Neuronal stem cell (in vitro differentiated cells): ENCODE results near the gene HSD17B7.

Experiments used
- DNase-seq: peaks from one replicate; pipeline ENCODE4 v3.0.0-alpha.2; 2013; ENCODE audit warnings: low spot score
- H2AFZ ChIP-seq: one replicate; pipeline ENCODE4 v1.6.1; 2013; ENCODE audit warnings: mild to moderate bottlenecking, low read length, inconsistent platforms
- H2AK5ac ChIP-seq: 2 replicates; pipeline ENCODE4 v1.6.1; 2013; ENCODE audit warnings: low read depth, mild to moderate bottlenecking, inconsistent platforms, low read length, moderate library complexity, mixed read lengths
- H2BK120ac ChIP-seq: 2 replicates; pipeline ENCODE4 v1.6.1; 2013; ENCODE audit warnings: low read depth, mild to moderate bottlenecking, inconsistent platforms, low read length, moderate library complexity, mixed read lengths
- H2BK12ac ChIP-seq: one replicate; pipeline ENCODE4 v1.6.1; 2013; ENCODE audit warnings: low read length, inconsistent platforms
- H2BK15ac ChIP-seq: 2 replicates; pipeline ENCODE4 v1.6.1; 2013; ENCODE audit warnings: mild to moderate bottlenecking, low read length, inconsistent platforms, mixed read lengths
- H2BK5ac ChIP-seq: one replicate; pipeline ENCODE4 v1.6.1; 2013; ENCODE audit warnings: inconsistent platforms, mild to moderate bottlenecking, low read length, moderate library complexity
- H3K14ac ChIP-seq: one replicate; pipeline ENCODE4 v1.6.1; 2013; ENCODE audit warnings: low read length, inconsistent platforms
- H3K18ac ChIP-seq: 2 replicates; pipeline ENCODE4 v1.6.1; 2013; ENCODE audit warnings: low read length, inconsistent platforms
- H3K23ac ChIP-seq: 2 replicates; pipeline ENCODE4 v1.6.1; 2013; ENCODE audit warnings: low read depth, mild to moderate bottlenecking, mixed read lengths, low read length, inconsistent platforms; ENCODE audit not compliant: poor library complexity
- H3K27ac ChIP-seq: replicated peaks from 3 replicates; pipeline ENCODE4 v1.5.1; 2013; ENCODE audit warnings: low read length, inconsistent platforms
- H3K27me3 ChIP-seq, 3 experiments: 2 replicates each; pipeline ENCODE4 v1.6.1; 2013; ENCODE audit warnings: low read length in 3 of 3, mild to moderate bottlenecking in 2 of 3, inconsistent platforms in 1 of 3, low read depth in 1 of 3, mixed read lengths in 1 of 3, moderate library complexity in 1 of 3; ENCODE audit not compliant: control insufficient read depth in 3 of 3, insufficient read depth in 3 of 3
- H3K36me3 ChIP-seq, 2 donors: replicated peaks in 1 of 2; 2 replicates each; pipeline ENCODE4 v1.6.1; 2013; ENCODE audit warnings: low read length in 2 of 2; ENCODE audit not compliant: control insufficient read depth in 2 of 2, insufficient read depth in 2 of 2
- H3K4ac ChIP-seq: 2 replicates; pipeline ENCODE4 v1.6.1; 2013; ENCODE audit warnings: inconsistent platforms, mild to moderate bottlenecking, low read length, moderate library complexity
- H3K4me1 ChIP-seq, 2 donors: 1 replicate in 1 of 2; 2 replicates in 1 of 2; pipeline ENCODE4 v1.6.1; 2013; ENCODE audit warnings: low read length in 2 of 2, low read depth in 1 of 2; ENCODE audit not compliant: control insufficient read depth in 2 of 2, insufficient read depth in 1 of 2
- H3K4me2 ChIP-seq: one replicate; pipeline ENCODE4 v1.6.1; 2013; ENCODE audit warnings: mild to moderate bottlenecking, low read length, inconsistent platforms; ENCODE audit not compliant: insufficient read depth, poor library complexity, severe bottlenecking
- H3K4me3 ChIP-seq, 2 donors: 2 replicates each; pipeline ENCODE4 v1.5.1; 2013; ENCODE audit warnings: low read length in 2 of 2, mild to moderate bottlenecking in 2 of 2, inconsistent platforms in 1 of 2, moderate library complexity in 1 of 2
- H3K79me1 ChIP-seq: one replicate; pipeline ENCODE4 v1.6.1; 2013; ENCODE audit warnings: low read depth, mild to moderate bottlenecking, inconsistent platforms, low read length, moderate library complexity
- H3K9ac ChIP-seq: one replicate; pipeline ENCODE4 v1.6.1; 2013; ENCODE audit warnings: mild to moderate bottlenecking, low read depth, low read length, inconsistent platforms; ENCODE audit not compliant: poor library complexity
- H3K9me3 ChIP-seq, 2 donors: replicated peaks in 1 of 2; 2 replicates each; pipeline versions ENCODE3 to v1.6.1; 2013; ENCODE audit warnings: low read length in 2 of 2, mild to moderate bottlenecking in 2 of 2, inconsistent platforms in 1 of 2, low read depth in 1 of 2, mixed read lengths in 1 of 2, moderate library complexity in 1 of 2; ENCODE audit not compliant: control insufficient read depth in 2 of 2, insufficient read depth in 1 of 2
- H4K8ac ChIP-seq: one replicate; pipeline ENCODE4 v1.6.1; 2013; ENCODE audit warnings: low read depth, mild to moderate bottlenecking, inconsistent platforms, low read length, moderate library complexity
- H4K91ac ChIP-seq: one replicate; pipeline ENCODE4 v1.6.1; 2013; ENCODE audit warnings: low read length, low read depth, mild to moderate bottlenecking, inconsistent platforms; ENCODE audit not compliant: poor library complexity
- WGBS, 2 donors: extraction: QIAGEN DNeasy Blood & Tissue Kit; methylation state at CpG; one replicate each; pipeline ENCODE4 v1.1.7; 2013; ENCODE audit warnings: missing lambda C conversion rate in 2 of 2, mixed read lengths in 1 of 2; ENCODE audit not compliant: insufficient read length in 2 of 2, insufficient replicate concordance in 1 of 2; ENCODE audit errors: extremely low coverage in 2 of 2; 5-methylcytosine and 5-hydroxymethylcytosine counted together

The HSD17B7 gene

DNA sequence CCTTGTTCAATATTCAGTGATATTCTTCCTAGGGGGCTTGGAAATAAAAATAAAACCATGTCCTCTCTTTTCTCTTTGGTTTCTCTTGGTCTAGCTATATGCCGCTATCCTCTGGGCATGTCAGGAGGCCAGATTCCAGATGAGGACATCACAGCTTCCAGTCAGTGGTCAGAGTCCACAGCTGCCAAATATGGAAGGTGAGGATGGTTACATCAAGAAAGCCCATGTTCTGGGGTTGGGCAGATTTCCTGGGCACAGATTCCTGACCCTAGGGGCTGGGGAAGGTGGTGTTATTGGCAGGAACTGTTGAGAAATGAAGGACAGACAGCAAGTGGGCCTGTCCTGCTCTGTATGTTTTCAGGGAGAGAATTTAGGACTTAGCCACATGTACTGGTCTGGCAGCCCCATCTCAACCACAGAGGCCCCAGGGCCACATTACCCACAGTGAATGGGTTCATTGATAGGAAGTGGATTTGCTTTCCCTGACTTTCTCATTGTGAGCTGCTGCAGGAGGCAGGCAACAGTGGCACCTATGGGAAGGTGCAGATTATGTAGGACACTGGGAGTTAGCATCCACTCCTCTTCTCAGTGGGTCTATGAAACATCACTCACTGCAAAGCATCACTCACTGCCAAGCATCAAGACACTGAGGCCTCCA lies 37.4 kb upstream of the HSD17B7 start:
- H3K27me3 ChIP-seq: no peaks in the 10 kb centered on the region
- no CpG with 5 or more reads among the region's 1 CpG for WGBS, 2 donors
- no peaks in the 10 kb centered on the region for H3K79me1 ChIP-seq
- no peak overlapping the region for H3K4me2 ChIP-seq
- H3K9ac ChIP-seq: no peak overlapping the region
- no peak overlapping the region for H4K91ac ChIP-seq
- H2BK5ac ChIP-seq: no peak overlapping the region
- DNase-seq: no peak
- no peak overlapping the region for H3K27ac ChIP-seq
- no peak overlapping the region for H2AFZ ChIP-seq
- no peak overlapping the region for H3K4ac ChIP-seq
- H4K8ac ChIP-seq: no peak overlapping the region
- no peaks in the 10 kb centered on the region for H3K9me3 ChIP-seq
- no peak overlapping the region for H2BK15ac ChIP-seq
- H3K4me1 ChIP-seq: peaks cover 0 to 2% of the 10 kb centered on the region in 2 donors
- no peak overlapping the region for H2BK12ac ChIP-seq
- no peak overlapping the region for H3K23ac ChIP-seq
- no peak overlapping the region for H2BK120ac ChIP-seq
- no peak overlapping the region for H3K14ac ChIP-seq
- no peak overlapping the region for H3K18ac ChIP-seq
- no peak overlapping the region for H3K4me3 ChIP-seq
- H2AK5ac ChIP-seq: no peak overlapping the region
- H3K36me3 ChIP-seq: no peaks in the 10 kb centered on the region

DNA sequence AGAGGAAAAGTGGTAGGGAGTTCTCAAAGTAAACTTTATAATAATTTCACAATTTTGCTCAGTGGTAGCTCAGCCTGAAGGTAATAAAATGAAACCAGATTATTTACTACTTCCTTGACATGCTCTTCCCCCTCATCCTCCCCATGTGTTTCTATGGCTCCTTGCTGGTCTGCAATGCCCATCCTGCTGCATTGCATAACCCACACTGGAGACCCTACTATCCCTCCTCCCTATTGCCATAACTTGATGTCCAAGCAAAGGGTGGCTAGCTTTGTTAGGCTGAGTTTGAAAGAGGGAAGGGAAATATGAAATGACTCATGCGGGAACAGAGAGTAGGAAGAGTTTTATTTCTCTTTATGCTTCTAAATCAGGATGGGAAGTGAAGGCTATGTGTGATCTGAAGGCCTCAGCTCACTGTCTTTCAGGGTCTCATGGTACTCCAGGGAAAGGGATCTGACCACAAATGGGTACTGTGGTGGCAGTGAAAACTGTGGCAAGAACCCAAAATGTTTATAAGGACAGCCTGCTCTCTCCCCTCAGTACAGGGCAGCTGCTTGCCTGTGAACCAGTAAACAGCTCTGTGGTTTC lies 36.4 kb upstream of the HSD17B7 start:
- H3K4me3 ChIP-seq: no peak overlapping the region
- no peak overlapping the region for H2AFZ ChIP-seq
- no peaks in the 10 kb centered on the region for H3K9me3 ChIP-seq
- no peak overlapping the region for H3K23ac ChIP-seq
- H4K8ac ChIP-seq: no peak overlapping the region
- no peak overlapping the region for H3K4me2 ChIP-seq
- H3K79me1 ChIP-seq: no peaks in the 10 kb centered on the region
- H3K4ac ChIP-seq: no peak overlapping the region
- no peak overlapping the region for H3K27ac ChIP-seq
- H3K27me3 ChIP-seq: no peaks in the 10 kb centered on the region
- peaks cover 0 to 2% of the 10 kb centered on the region in 2 donors for H3K4me1 ChIP-seq
- no peak overlapping the region for H3K9ac ChIP-seq
- no peak overlapping the region for H3K14ac ChIP-seq
- H3K36me3 ChIP-seq: no peaks in the 10 kb centered on the region
- peak overlapping the region; percentile 30 for H2AK5ac ChIP-seq
- H4K91ac ChIP-seq: no peak overlapping the region
- no peak overlapping the region for H2BK5ac ChIP-seq
- DNase-seq: no peak
- H2BK120ac ChIP-seq: no peak overlapping the region
- no peak overlapping the region for H2BK15ac ChIP-seq
- no CpG with 5 or more reads among the region's 1 CpG for WGBS, 2 donors
- no peak overlapping the region for H2BK12ac ChIP-seq
- H3K18ac ChIP-seq: no peak overlapping the region

- H2AFZ ChIP-seq: peak overlapping the region; percentile 43
- no peak overlapping the region for H3K14ac ChIP-seq
- no peaks in the 10 kb centered on the region for H3K36me3 ChIP-seq
Measured at GRCh38 chr1:162755306-162755705, 35.2 kb upstream of the HSD17B7 start.

GRCh38 chr1:162756523-162756922 lies 34.0 kb upstream of the HSD17B7 start:
- Histone ChIP-seq H3K23ac (no peak overlapping the region), H3K4me1 (peaks cover 0 to 2% of the 10 kb centered on the region in 2 donors), H3K27me3 (no peaks in the 10 kb centered on the region), H3K4me3 (no peak overlapping the region), H3K4ac (no peak overlapping the region), H3K4me2 (no peak overlapping the region), H2AK5ac (no peak overlapping the region), H2BK120ac (no peak overlapping the region), H3K18ac (no peak overlapping the region), H2AFZ (no peak overlapping the region), H4K91ac (no peak overlapping the region), H2BK15ac (no peak overlapping the region), H3K9ac (no peak overlapping the region), H2BK5ac (no peak overlapping the region), H3K27ac (no peak overlapping the region), H3K79me1 (no peaks in the 10 kb centered on the region), H3K9me3 (no peaks in the 10 kb centered on the region), H3K36me3 (no peaks in the 10 kb centered on the region), H2BK12ac (no peak overlapping the region), H3K14ac (no peak overlapping the region), H4K8ac (no peak overlapping the region)
- WGBS, 2 donors: no CpG with 5 or more reads among the region's 5 CpGs
- DNase-seq: no peak

More at GRCh38 chr1:162755306-162755705, 35.2 kb upstream of the HSD17B7 start:
- no peak overlapping the region for H2BK15ac ChIP-seq
- no peak overlapping the region for H2BK12ac ChIP-seq
- H3K4me3 ChIP-seq: no peak overlapping the region
- H3K4me2 ChIP-seq: no peak overlapping the region
- H3K9me3 ChIP-seq: no peaks in the 10 kb centered on the region
- peaks cover 0 to 2% of the 10 kb centered on the region in 2 donors for H3K4me1 ChIP-seq
- no peak overlapping the region for H2BK5ac ChIP-seq
- H3K23ac ChIP-seq: no peak overlapping the region
- H3K27ac ChIP-seq: no peak overlapping the region
- no peak overlapping the region for H3K9ac ChIP-seq
- H3K79me1 ChIP-seq: no peaks in the 10 kb centered on the region
- no peak overlapping the region for H4K8ac ChIP-seq
- WGBS, 2 donors: no CpG with 5 or more reads among the region's 3 CpGs
- no peak overlapping the region for H4K91ac ChIP-seq
- H3K4ac ChIP-seq: no peak overlapping the region
- no peak for DNase-seq
- H3K18ac ChIP-seq: no peak overlapping the region
- no peak overlapping the region for H2AK5ac ChIP-seq
- no peaks in the 10 kb centered on the region for H3K27me3 ChIP-seq
- no peak overlapping the region for H2BK120ac ChIP-seq
